Activated B cell treated with CpG ODN at 0.5 μM for 24 hours (primary cell): Measurements from ENCODE around the gene C3. TPM values are rescaled to one million over a fixed set of nuclear protein-coding genes. Genes with fewer than 3 reads are reported as not detected.
"Not testable (repeated sequence)": the region's sequence is repeated elsewhere in the genome, so short reads cannot be mapped to it uniquely, and the experiment has no call there.

Experiments
- ATAC-seq: fragments of 200-7000 bp; cut with Tn5 transposase; one replicate; pipeline ENCODE4 v1.10.0; 2021; ENCODE audit warnings: low read depth, mild to moderate bottlenecking, moderate library complexity
- CTCF ChIA-PET: fragments of 350-600 bp; sonication (Branson Sonifier 250); formaldehyde crosslinking; loops from one replicate; lab custom pipeline; 2021; ENCODE audit warnings: antibody characterized with exemption; lab: Charles Lee
- POLR2A ChIA-PET: fragments of 350-600 bp; sonication (Branson Sonifier 250); formaldehyde crosslinking; loops from one replicate; lab custom pipeline; 2021; ENCODE audit warnings: antibody characterized with exemption; lab: Charles Lee
- DNase-seq: peaks from one replicate; pipeline ENCODE4 v3.0.0; 2022
- H3K27ac Mint-ChIP-seq: one replicate; pipeline ENCODE4 v1.8.0; 2020; ENCODE audit warnings: mixed read lengths
- H3K27me3 Mint-ChIP-seq: one replicate; pipeline ENCODE4 v1.8.0; 2021; ENCODE audit warnings: mixed read lengths
- H3K36me3 Mint-ChIP-seq: one replicate; pipeline ENCODE4 v1.8.0; 2021; ENCODE audit warnings: low read depth, mixed read lengths
- H3K4me1 Mint-ChIP-seq: one replicate; pipeline ENCODE4 v1.8.0; 2021; ENCODE audit warnings: mixed read lengths
- H3K4me3 Mint-ChIP-seq: one replicate; pipeline ENCODE4 v1.8.0; 2020; ENCODE audit warnings: mild to moderate bottlenecking, mixed read lengths
- H3K9me3 Mint-ChIP-seq: one replicate; pipeline ENCODE4 v1.8.0; 2020; ENCODE audit warnings: mixed read lengths
- intact Hi-C: fragments of 100-400 bp; cut with micrococcal nuclease; formaldehyde crosslinking; loops from one replicate; pipeline ENCODE4 v1.15.1; 2024
- total RNA-seq: library from RNA; stranded (reverse); gene quantifications from 2 replicates; pipeline ENCODE4 v1.2.3, GENCODE V29; 2022
- TF ChIP-seq, protein P1 (sequence below): fragments of 200-600 bp; IDR thresholded peaks from one replicate; pipeline ENCODE4 v1.8.0; 2022; ENCODE audit warnings: antibody characterized with exemption, mild to moderate bottlenecking

Gene C3
- total RNA-seq, 1 donor from 2014 or later: 0.53 TPM

GRCh38 chr19:6767081-6767356, 46.6 kb upstream of the C3 start:
- Mint-ChIP-seq H3K27me3 (no peaks in the 10 kb centered on the region), H3K36me3 (peaks cover 7% of the 10 kb centered on the region), H3K4me1 (peaks cover 41% of the 10 kb centered on the region), H3K27ac (peak overlapping the region; percentile 85), H3K9me3 (no peaks in the 10 kb centered on the region), H3K4me3 (peak overlapping the region; percentile 88)
- TF ChIP-seq, protein P1, sequence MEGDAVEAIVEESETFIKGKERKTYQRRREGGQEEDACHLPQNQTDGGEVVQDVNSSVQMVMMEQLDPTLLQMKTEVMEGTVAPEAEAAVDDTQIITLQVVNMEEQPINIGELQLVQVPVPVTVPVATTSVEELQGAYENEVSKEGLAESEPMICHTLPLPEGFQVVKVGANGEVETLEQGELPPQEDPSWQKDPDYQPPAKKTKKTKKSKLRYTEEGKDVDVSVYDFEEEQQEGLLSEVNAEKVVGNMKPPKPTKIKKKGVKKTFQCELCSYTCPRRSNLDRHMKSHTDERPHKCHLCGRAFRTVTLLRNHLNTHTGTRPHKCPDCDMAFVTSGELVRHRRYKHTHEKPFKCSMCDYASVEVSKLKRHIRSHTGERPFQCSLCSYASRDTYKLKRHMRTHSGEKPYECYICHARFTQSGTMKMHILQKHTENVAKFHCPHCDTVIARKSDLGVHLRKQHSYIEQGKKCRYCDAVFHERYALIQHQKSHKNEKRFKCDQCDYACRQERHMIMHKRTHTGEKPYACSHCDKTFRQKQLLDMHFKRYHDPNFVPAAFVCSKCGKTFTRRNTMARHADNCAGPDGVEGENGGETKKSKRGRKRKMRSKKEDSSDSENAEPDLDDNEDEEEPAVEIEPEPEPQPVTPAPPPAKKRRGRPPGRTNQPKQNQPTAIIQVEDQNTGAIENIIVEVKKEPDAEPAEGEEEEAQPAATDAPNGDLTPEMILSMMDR: no peak
- ATAC-seq (peak; percentile 22), DNase-seq (no peak)
- ChIA-PET CTCF (no interaction called here), POLR2A (interaction anchor here (1.9 to 10.1 kb wide), 2 partner anchors 26 to 35 kb away, joined by 5 to 333 read pairs; no protein-coding TSS in a partner anchor)
- intact Hi-C loops: loop anchor here (1.0 to 5.0 kb wide), 5 partner anchors 14 to 249 kb away; partner anchors contain the start of gene GPR108

GRCh38 chr19:6766357-6767080, 46.1 kb upstream of the C3 start:
- no peaks in the 10 kb centered on the region for H3K27me3 Mint-ChIP-seq
- DNase-seq (no peak), ATAC-seq (no peak)
- H3K9me3 Mint-ChIP-seq: no peaks in the 10 kb centered on the region
- H3K4me3 Mint-ChIP-seq: peak overlapping the region; percentile 88
- ChIA-PET CTCF (no interaction called here), POLR2A (interaction anchor here (1.9 to 10.1 kb wide), 2 partner anchors 25 to 36 kb away, joined by 5 to 333 read pairs; no protein-coding TSS in a partner anchor)
- TF ChIP-seq, protein P1: no peak
- H3K36me3 Mint-ChIP-seq: peaks cover 7% of the 10 kb centered on the region
- H3K4me1 Mint-ChIP-seq: peaks cover 36% of the 10 kb centered on the region
- peak overlapping the region; percentile 85 for H3K27ac Mint-ChIP-seq
- intact Hi-C loops: loop anchor here (1.0 to 5.0 kb wide), 5 partner anchors 13 to 248 kb away; partner anchors contain the start of gene GPR108

- Mint-ChIP-seq H3K4me1 (peaks cover 36% of the 10 kb centered on the region), H3K4me3 (peak overlapping the region; percentile 88)
- CTCF ChIA-PET: no interaction called here
These were observed 45.4 kb upstream of the C3 start for GRCh38 chr19:6765738-6766356.

GRCh38 chr19:6762253-6762797, 41.9 kb upstream of the C3 start:
- H3K9me3 Mint-ChIP-seq, POLR2A ChIA-PET, H3K27ac Mint-ChIP-seq, intact Hi-C loops, DNase-seq, ATAC-seq, CTCF ChIA-PET, H3K27me3 Mint-ChIP-seq, H3K4me3 Mint-ChIP-seq: not testable (repeated sequence)
- Mint-ChIP-seq H3K4me1 (peaks cover 27% of the 10 kb centered on the region), H3K36me3 (peaks cover 19% of the 10 kb centered on the region)

More at GRCh38 chr19:6765738-6766356, 45.4 kb upstream of the C3 start:
- ATAC-seq (no peak), DNase-seq (no peak)
- no peaks in the 10 kb centered on the region for H3K9me3 Mint-ChIP-seq
- POLR2A ChIA-PET: interaction anchor here (10.1 kb wide), 1 partner anchor 37 kb away, joined by 333 read pairs; no protein-coding TSS in a partner anchor
- peaks cover 10% of the 10 kb centered on the region for H3K36me3 Mint-ChIP-seq
- TF ChIP-seq, protein P1: no peak
- no peaks in the 10 kb centered on the region for H3K27me3 Mint-ChIP-seq
- peak overlapping the region; percentile 85 for H3K27ac Mint-ChIP-seq
- intact Hi-C loops: loop anchor here (5.0 kb wide), 1 partner anchor 189 kb away; no protein-coding TSS in a partner anchor

- intact Hi-C loops: no loop called here
- ChIA-PET POLR2A (interaction anchor here (0.7 to 1.2 kb wide), 3 partner anchors 12 to 40 kb away, joined by 3 read pairs; partner anchors contain the start of genes TRIP10 and VAV1), CTCF (interaction anchor here (0.6 to 1.0 kb wide), 2 partner anchors 41 to 298 kb away, joined by 3 read pairs; no protein-coding TSS in a partner anchor)
- H3K9me3 Mint-ChIP-seq: no peaks in the 10 kb centered on the region
- ATAC-seq (peak; percentile 34), DNase-seq (no peak)
- peaks cover 24% of the 10 kb centered on the region for H3K4me1 Mint-ChIP-seq
- no peak overlapping the region for H3K4me3 Mint-ChIP-seq
- TF ChIP-seq, protein P1: no peak
- no peaks in the 10 kb centered on the region for H3K27me3 Mint-ChIP-seq
- H3K36me3 Mint-ChIP-seq: peaks cover 19% of the 10 kb centered on the region
- no peak overlapping the region for H3K27ac Mint-ChIP-seq
These were observed 40.7 kb upstream of the C3 start for GRCh38 chr19:6761053-6761676.
